ENCODE results near the gene ATG9B.

ATG9B gene

DNA sequence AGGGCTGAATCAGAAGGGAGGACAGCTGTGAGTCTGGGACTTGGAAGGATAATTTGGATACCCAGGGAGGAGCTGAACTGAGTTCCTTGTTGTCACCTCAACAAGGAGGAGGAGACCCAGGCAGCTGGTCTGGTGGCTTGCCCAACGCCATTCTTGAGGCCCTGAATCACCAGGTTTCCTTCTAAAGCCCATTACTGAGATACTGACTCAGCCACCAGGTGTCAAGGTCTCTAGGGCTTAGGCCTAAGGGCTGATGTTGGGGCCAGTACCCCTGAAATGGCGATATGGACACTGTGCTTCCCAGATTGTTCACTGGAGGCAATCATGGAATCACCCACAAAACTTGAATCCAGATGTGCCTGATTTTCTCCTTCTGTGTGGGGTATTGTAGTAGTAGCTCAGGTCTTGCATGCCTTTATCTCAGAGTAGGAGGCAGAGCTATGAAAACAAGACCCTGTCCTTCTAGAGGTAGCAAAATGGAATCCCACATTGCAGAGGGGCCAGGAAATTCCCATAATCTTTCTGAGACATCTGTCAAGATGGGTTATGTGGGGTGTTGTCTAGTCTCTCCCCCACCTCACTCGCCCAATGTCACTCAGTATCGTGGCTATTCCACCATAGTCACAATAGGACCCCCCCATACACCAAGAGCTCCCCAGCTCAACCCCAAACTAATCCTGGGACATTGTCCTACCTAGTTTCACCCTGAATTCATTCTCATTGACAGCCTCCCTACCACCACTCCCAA, 1.8 kb upstream of the ATG9B start:
- H3K27ac ChIP-seq (ENCODE audit: low read length), result no peak overlapping the region
- no peaks in the 10 kb centered on the region for H3K36me3 ChIP-seq (ENCODE audit: control insufficient read depth in 2 of 2, insufficient read depth in 2 of 2, low read length in 2 of 2)
- no peak overlapping the region for H3K4me3 ChIP-seq (ENCODE audit: low read length in 2 of 2)
- H3K9me3 ChIP-seq (ENCODE audit: control insufficient read depth in 2 of 2, low read length in 2 of 2), result no peaks in the 10 kb centered on the region
- H3K9ac ChIP-seq (ENCODE audit: low read length in 2 of 2), result no peak overlapping the region
- H3K4me1 ChIP-seq (ENCODE audit: control insufficient read depth, insufficient read depth, low read length), result peaks cover 14% of the 10 kb centered on the region
- H3K27me3 ChIP-seq (ENCODE audit: control insufficient read depth in 1 of 2, insufficient read depth in 2 of 2, low read length in 2 of 2), result no peaks in the 10 kb centered on the region

DNA sequence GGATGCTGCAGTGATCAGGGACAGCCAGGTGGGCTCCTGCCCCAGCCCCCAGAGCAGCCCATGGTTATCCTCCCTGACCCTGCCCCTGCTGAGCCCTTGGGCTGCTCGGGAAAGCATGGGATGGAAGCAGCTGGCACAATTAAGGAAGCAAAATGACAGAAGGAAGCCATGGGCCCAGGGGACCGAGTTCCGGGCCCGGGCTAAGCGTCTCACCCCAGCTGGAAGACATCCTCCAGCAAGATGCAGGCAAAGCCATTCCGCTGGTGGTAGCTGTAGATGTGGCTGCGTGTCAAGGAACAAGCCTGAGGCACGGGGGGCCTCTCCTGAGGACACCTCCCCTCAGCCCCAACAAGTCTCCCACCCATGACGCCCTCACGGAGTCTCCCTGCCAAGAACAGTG, 1.1 kb downstream of the ATG9B start:
- no peaks in the 10 kb centered on the region for H3K36me3 ChIP-seq (ENCODE audit: control insufficient read depth in 2 of 2, insufficient read depth in 2 of 2, low read length in 2 of 2)
- H3K4me1 ChIP-seq (ENCODE audit: control insufficient read depth, insufficient read depth, low read length), result peaks cover 16% of the 10 kb centered on the region
- no peak overlapping the region for H3K27ac ChIP-seq (ENCODE audit: low read length)
- peaks cover 8 to 11% of the 10 kb centered on the region in 2 donors for H3K27me3 ChIP-seq (ENCODE audit: control insufficient read depth in 1 of 2, insufficient read depth in 2 of 2, low read length in 2 of 2)
- no peaks in the 10 kb centered on the region for H3K9me3 ChIP-seq (ENCODE audit: control insufficient read depth in 2 of 2, low read length in 2 of 2)
- no peak overlapping the region for H3K4me3 ChIP-seq (ENCODE audit: low read length in 2 of 2)
- H3K9ac ChIP-seq (ENCODE audit: low read length in 2 of 2), result no peak overlapping the region

DNA sequence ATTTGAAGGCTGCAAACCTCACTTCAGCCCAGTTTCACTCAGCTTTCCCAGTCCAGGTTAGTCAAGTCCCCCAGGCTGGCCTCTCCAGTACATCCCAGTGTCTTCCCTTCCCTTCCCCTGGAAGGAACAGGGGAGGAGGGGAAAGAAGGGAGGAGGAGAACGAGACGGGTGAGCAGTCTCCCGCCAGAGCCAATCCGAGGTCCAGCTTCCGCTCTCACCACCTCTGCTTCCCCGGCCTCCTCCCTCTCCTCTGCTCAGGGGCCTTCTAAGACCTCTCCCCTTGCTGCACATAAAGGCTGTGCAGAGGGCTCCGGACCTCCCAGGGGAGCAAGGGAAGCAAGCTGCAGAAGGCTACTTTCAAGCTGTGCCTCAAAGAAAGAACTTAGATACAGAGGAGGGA, 4.1 kb downstream of the ATG9B start:
- Histone ChIP-seq H3K27me3 (ENCODE audit: control insufficient read depth in 1 of 2, insufficient read depth in 2 of 2, low read length in 2 of 2) (peaks cover 35 to 39% of the 10 kb centered on the region in 2 donors), H3K4me1 (ENCODE audit: control insufficient read depth, insufficient read depth, low read length) (peaks cover 16% of the 10 kb centered on the region), H3K4me3 (ENCODE audit: low read length in 2 of 2) (no peak overlapping the region), H3K27ac (ENCODE audit: low read length) (no peak overlapping the region), H3K36me3 (ENCODE audit: control insufficient read depth in 2 of 2, insufficient read depth in 2 of 2, low read length in 2 of 2) (no peaks in the 10 kb centered on the region), H3K9ac (ENCODE audit: low read length in 2 of 2) (no peak overlapping the region), H3K9me3 (ENCODE audit: control insufficient read depth in 2 of 2, low read length in 2 of 2) (no peaks in the 10 kb centered on the region)

DNA sequence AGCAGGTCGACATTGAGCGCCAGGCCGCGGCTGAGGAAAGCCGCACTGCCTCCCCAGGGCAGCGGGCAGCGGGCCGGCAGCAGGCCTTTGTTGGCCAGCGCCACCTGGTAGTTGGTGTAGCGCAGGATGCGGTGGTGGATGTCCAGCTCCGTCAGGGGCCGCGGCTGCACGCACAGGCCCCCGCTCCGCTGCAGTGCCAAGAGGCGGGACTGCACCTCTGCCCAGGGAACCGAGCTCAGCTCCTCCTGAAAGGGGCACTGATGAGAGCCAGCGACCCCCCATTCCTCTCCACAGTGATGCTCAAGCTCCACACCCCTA, 5.2 kb downstream of the ATG9B start:
- Histone ChIP-seq H3K4me1 (ENCODE audit: control insufficient read depth, insufficient read depth, low read length) (peaks cover 18% of the 10 kb centered on the region), H3K9ac (ENCODE audit: low read length in 2 of 2) (no peak overlapping the region), H3K27me3 (ENCODE audit: control insufficient read depth in 1 of 2, insufficient read depth in 2 of 2, low read length in 2 of 2) (peaks cover 40 to 46% of the 10 kb centered on the region in 2 donors), H3K36me3 (ENCODE audit: control insufficient read depth in 2 of 2, insufficient read depth in 2 of 2, low read length in 2 of 2) (no peaks in the 10 kb centered on the region), H3K27ac (ENCODE audit: low read length) (no peak overlapping the region), H3K9me3 (ENCODE audit: control insufficient read depth in 2 of 2, low read length in 2 of 2) (no peaks in the 10 kb centered on the region), H3K4me3 (ENCODE audit: low read length in 2 of 2) (peak overlapping the region in 1 of 2 donors; percentile 58)

DNA sequence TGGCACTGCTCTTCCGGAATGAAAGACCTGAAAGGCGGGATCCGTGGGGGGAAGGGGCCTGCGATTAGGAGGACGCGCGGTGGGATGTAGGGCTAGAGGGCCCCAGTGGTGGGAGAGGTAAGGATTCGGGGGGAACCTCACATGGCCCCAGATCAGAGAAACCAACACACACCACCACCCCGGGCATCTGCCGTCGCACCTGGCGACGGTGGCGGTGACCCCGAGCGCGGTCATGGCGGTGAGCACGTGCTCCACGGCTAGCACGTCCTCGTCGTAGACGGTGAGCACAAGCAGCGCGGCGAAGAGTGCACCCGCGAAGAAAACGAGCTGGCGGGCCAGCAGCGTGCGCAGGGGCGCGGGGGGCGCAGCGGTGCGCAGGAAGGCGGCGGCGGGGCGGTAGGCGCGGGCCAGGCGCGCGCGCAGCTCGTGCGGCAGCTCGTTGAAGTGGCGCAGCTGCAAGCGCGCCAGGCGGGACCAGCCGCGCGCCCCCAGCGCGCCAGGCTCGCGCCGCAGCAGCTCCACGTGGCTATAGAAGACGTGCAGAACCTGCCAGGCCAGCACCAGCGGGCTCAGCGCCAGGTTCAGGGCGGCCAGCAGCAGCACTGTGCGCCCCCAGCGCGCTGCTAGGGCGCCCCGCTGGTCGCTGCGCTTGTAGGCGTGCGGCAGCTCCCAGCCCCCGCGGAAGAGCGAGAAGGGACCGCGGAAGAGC, 5.7 kb downstream of the ATG9B start:
- H3K27ac ChIP-seq (ENCODE audit: low read length), result no peak overlapping the region
- no peaks in the 10 kb centered on the region for H3K36me3 ChIP-seq (ENCODE audit: control insufficient read depth in 2 of 2, insufficient read depth in 2 of 2, low read length in 2 of 2)
- peaks cover 23% of the 10 kb centered on the region for H3K4me1 ChIP-seq (ENCODE audit: control insufficient read depth, insufficient read depth, low read length)
- no peak overlapping the region for H3K9ac ChIP-seq (ENCODE audit: low read length in 2 of 2)
- H3K9me3 ChIP-seq (ENCODE audit: control insufficient read depth in 2 of 2, low read length in 2 of 2), result no peaks in the 10 kb centered on the region
- peak overlapping the region; percentile 57 to 58 for H3K4me3 ChIP-seq (ENCODE audit: low read length in 2 of 2)
- peaks cover 41 to 51% of the 10 kb centered on the region in 2 donors for H3K27me3 ChIP-seq (ENCODE audit: control insufficient read depth in 1 of 2, insufficient read depth in 2 of 2, low read length in 2 of 2)

DNA sequence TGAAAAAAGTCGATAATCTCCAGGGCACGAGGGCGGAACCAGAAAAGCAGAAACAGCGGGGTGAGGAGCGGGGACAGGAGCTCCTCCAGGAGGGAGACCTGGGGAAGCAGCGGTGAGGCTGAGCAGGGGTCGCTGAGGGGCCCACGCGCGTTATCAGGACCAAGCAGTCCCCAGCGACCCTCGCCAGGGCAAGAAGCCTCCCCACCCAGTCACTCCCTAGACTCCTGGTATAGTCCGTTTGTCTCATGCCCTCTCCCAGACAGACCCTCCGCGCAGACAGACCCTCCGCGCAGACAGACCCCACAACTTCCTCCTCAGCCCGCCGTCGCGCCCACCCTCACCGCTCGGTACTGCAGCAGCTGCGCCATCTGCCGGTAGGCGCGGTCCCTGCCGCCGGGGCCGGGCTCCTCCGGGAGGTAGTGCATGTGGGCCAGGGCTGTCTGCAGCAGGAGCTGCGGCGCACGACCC, 6.3 kb downstream of the ATG9B start:
- H3K27ac ChIP-seq (ENCODE audit: low read length), result no peak overlapping the region
- H3K4me3 ChIP-seq (ENCODE audit: low read length in 2 of 2), result peak overlapping the region; percentile 57 to 58
- peaks cover 27% of the 10 kb centered on the region for H3K4me1 ChIP-seq (ENCODE audit: control insufficient read depth, insufficient read depth, low read length)
- H3K27me3 ChIP-seq (ENCODE audit: control insufficient read depth in 1 of 2, insufficient read depth in 2 of 2, low read length in 2 of 2), result peaks cover 41 to 54% of the 10 kb centered on the region in 2 donors
- H3K36me3 ChIP-seq (ENCODE audit: control insufficient read depth in 2 of 2, insufficient read depth in 2 of 2, low read length in 2 of 2), result no peaks in the 10 kb centered on the region
- H3K9me3 ChIP-seq (ENCODE audit: control insufficient read depth in 2 of 2, low read length in 2 of 2), result no peaks in the 10 kb centered on the region
- H3K9ac ChIP-seq (ENCODE audit: low read length in 2 of 2), result no peak overlapping the region

DNA sequence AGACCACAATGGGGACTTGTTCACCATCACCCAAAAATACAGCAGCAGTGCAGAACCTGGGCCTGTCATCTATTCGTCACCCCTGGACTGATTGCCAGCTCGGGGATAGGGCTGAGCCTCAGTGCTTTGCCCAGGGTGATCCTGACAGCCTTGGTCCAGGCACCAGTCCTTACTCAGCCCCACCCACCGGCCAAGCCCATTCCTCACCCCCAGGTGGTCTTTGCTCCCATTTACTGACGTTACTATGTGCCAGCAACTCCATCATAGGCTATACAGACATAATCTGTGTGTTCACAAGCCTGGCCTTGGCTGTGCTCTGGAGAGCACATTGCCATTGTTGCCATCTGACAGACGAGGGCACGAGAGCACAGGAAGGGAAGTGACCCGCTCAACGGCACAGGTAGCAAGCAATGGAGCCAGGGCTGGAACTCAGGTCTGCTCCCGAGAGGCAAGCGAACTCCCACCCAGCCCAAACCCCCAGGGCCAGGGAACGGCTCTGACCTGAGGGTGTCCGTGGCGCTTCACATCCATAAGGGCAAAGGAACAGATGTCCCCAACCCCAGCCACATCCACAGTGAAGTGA, 6.8 kb downstream of the ATG9B start:
- Histone ChIP-seq H3K27me3 (ENCODE audit: control insufficient read depth in 1 of 2, insufficient read depth in 2 of 2, low read length in 2 of 2) (peaks cover 42 to 59% of the 10 kb centered on the region in 2 donors), H3K9ac (ENCODE audit: low read length in 2 of 2) (no peak overlapping the region), H3K4me1 (ENCODE audit: control insufficient read depth, insufficient read depth, low read length) (peaks cover 33% of the 10 kb centered on the region), H3K27ac (ENCODE audit: low read length) (no peak overlapping the region), H3K36me3 (ENCODE audit: control insufficient read depth in 2 of 2, insufficient read depth in 2 of 2, low read length in 2 of 2) (no peaks in the 10 kb centered on the region), H3K4me3 (ENCODE audit: low read length in 2 of 2) (no peak overlapping the region), H3K9me3 (ENCODE audit: control insufficient read depth in 2 of 2, low read length in 2 of 2) (no peaks in the 10 kb centered on the region)

DNA sequence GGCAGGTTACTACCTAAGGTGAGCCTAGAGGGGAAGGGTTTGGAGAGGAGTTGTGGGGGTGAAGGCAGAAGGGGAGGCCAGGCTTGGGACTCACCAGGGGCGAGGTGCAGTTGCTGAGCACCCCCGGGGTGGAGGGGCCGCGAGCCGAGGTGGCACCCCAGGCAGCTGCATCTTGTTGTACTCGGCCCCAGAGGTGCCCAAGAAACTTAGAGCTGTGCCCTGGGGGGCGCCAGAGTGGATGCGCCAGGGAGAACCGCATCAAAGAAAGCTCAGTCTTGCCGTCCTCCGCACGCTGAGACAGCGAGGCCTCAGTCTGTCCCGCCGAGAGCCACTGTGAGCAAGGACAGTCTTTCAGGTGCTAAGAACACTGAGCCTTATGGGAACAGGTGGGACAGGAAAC, 7.4 kb downstream of the ATG9B start:
- H3K9ac ChIP-seq (ENCODE audit: low read length in 2 of 2), result no peak overlapping the region
- H3K9me3 ChIP-seq (ENCODE audit: control insufficient read depth in 2 of 2, low read length in 2 of 2), result no peaks in the 10 kb centered on the region
- no peak overlapping the region for H3K4me3 ChIP-seq (ENCODE audit: low read length in 2 of 2)
- H3K36me3 ChIP-seq (ENCODE audit: control insufficient read depth in 2 of 2, insufficient read depth in 2 of 2, low read length in 2 of 2), result no peaks in the 10 kb centered on the region
- no peak overlapping the region for H3K27ac ChIP-seq (ENCODE audit: low read length)
- peaks cover 45 to 63% of the 10 kb centered on the region in 2 donors for H3K27me3 ChIP-seq (ENCODE audit: control insufficient read depth in 1 of 2, insufficient read depth in 2 of 2, low read length in 2 of 2)
- H3K4me1 ChIP-seq (ENCODE audit: control insufficient read depth, insufficient read depth, low read length), result peaks cover 33% of the 10 kb centered on the region

DNA sequence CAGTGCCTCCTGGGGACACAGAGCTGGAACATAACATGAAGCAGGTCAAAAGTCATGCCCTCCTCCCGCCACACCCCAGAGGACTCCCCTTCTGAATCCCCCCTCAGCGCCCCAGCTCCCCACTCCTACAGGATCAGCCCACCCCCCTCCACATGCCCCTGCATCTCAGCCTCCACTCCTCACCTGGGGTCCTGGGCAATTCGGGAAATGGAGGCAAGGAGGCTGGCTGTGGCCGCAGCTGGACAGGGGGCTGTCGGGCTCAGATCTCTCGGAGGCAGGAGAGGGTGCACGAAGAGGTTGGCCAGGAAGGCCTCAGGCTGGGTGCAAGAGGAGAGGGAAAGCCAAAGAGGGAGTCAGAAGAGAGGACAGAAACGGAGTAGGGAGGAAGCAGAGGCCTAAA, 7.8 kb downstream of the ATG9B start:
- H3K36me3 ChIP-seq (ENCODE audit: control insufficient read depth in 2 of 2, insufficient read depth in 2 of 2, low read length in 2 of 2), result no peaks in the 10 kb centered on the region
- H3K27me3 ChIP-seq (ENCODE audit: control insufficient read depth in 1 of 2, insufficient read depth in 2 of 2, low read length in 2 of 2), result peaks cover 47 to 63% of the 10 kb centered on the region in 2 donors
- no peak overlapping the region for H3K4me3 ChIP-seq (ENCODE audit: low read length in 2 of 2)
- H3K4me1 ChIP-seq (ENCODE audit: control insufficient read depth, insufficient read depth, low read length), result peaks cover 33% of the 10 kb centered on the region
- no peak overlapping the region for H3K9ac ChIP-seq (ENCODE audit: low read length in 2 of 2)
- H3K9me3 ChIP-seq (ENCODE audit: control insufficient read depth in 2 of 2, low read length in 2 of 2), result no peaks in the 10 kb centered on the region
- no peak overlapping the region for H3K27ac ChIP-seq (ENCODE audit: low read length)

DNA sequence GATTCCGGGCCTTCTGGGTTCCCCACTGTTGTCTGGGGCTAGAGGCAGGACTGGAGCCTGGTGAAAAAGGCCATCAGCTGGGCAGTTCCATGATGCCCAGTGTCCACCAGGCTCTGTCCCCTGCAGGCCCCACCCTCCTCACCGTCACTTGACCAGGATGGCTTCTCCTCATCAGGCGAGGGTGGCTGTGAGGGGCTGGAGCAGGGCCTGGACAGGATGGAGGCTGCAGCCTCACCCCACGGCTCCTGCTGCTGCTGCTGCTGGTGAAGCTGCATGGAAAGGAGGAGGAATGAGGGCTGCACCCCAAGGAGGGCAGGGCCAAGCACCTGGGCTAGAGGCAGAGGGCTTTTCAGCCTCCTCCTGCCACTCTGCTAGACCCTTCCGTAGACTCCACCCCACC, 8.3 kb downstream of the ATG9B start:
- Histone ChIP-seq H3K4me1 (ENCODE audit: control insufficient read depth, insufficient read depth, low read length) (peaks cover 33% of the 10 kb centered on the region), H3K9ac (ENCODE audit: low read length in 2 of 2) (no peak overlapping the region), H3K36me3 (ENCODE audit: control insufficient read depth in 2 of 2, insufficient read depth in 2 of 2, low read length in 2 of 2) (no peaks in the 10 kb centered on the region), H3K27ac (ENCODE audit: low read length) (no peak overlapping the region), H3K27me3 (ENCODE audit: control insufficient read depth in 1 of 2, insufficient read depth in 2 of 2, low read length in 2 of 2) (peaks cover 47 to 63% of the 10 kb centered on the region in 2 donors), H3K9me3 (ENCODE audit: control insufficient read depth in 2 of 2, low read length in 2 of 2) (no peaks in the 10 kb centered on the region), H3K4me3 (ENCODE audit: low read length in 2 of 2) (no peak overlapping the region)

DNA sequence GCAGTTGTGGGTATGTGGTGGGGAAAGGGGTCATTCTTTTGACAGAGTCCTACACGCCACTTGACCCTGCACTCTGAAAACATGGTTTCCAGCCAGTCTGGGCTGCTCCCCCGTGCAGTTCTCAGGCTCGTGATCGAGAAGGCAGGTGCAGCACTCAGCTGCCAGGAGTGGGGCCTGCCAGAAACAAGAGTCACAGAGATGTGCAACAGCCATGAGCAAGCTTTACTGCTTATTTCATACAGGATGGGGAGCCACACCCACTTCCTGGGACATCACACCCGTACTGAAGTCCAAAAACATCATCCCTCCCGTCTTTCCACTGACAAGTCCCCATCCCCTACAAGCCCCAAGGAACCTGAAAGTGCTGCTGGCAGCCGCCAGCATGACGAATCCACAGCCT, 9.3 kb downstream of the ATG9B start:
- Histone ChIP-seq H3K4me1 (ENCODE audit: control insufficient read depth, insufficient read depth, low read length) (peaks cover 35% of the 10 kb centered on the region), H3K9ac (ENCODE audit: low read length in 2 of 2) (no peak overlapping the region), H3K27ac (ENCODE audit: low read length) (no peak overlapping the region), H3K4me3 (ENCODE audit: low read length in 2 of 2) (no peak overlapping the region), H3K9me3 (ENCODE audit: control insufficient read depth in 2 of 2, low read length in 2 of 2) (no peaks in the 10 kb centered on the region), H3K36me3 (ENCODE audit: control insufficient read depth in 2 of 2, insufficient read depth in 2 of 2, low read length in 2 of 2) (no peaks in the 10 kb centered on the region), H3K27me3 (ENCODE audit: control insufficient read depth in 1 of 2, insufficient read depth in 2 of 2, low read length in 2 of 2) (peaks cover 45 to 59% of the 10 kb centered on the region in 2 donors)
